OCI-LY3 (cell line): Measurements from ENCODE around the gene FEZF1.

Source experiments
- H2AFZ ChIP-seq: fragments of 200-600, 300-600 bp; shearing (Covaris generic); 2 replicates; pipeline ENCODE4 v1.6.0; 2014; ENCODE audit warnings: antibody characterized with exemption, low read depth, low read length
- H3K27ac ChIP-seq: fragments of 200-600, 300-600 bp; sonication (generic); 2 replicates; pipeline ENCODE4 v1.5.1; 2014; ENCODE audit warnings: mild to moderate bottlenecking, low read length, moderate library complexity, mixed read lengths
- H3K27me3 ChIP-seq: fragments of 200-600, 300-600 bp; sonication (generic); 2 replicates; pipeline ENCODE4 v1.6.1; 2014; ENCODE audit warnings: low read depth, low read length, mixed read lengths
- H3K36me3 ChIP-seq: fragments of 200-600, 300-600 bp; sonication (generic); replicated peaks from 2 replicates; pipeline ENCODE3; 2014; ENCODE audit warnings: low read depth, low read length, mixed read lengths
- H3K4me1 ChIP-seq: fragments of 300-600, 200-600 bp; sonication (generic); 2 replicates; pipeline ENCODE4 v1.6.1; 2014; ENCODE audit warnings: low read length, mixed read lengths
- H3K4me2 ChIP-seq: fragments of 200-600, 300-600 bp; sonication (generic); 2 replicates; pipeline ENCODE4 v1.6.1; 2014; ENCODE audit warnings: low read length, mixed read lengths
- H3K4me3 ChIP-seq: fragments of 300-600, 200-600 bp; sonication (generic); 2 replicates; pipeline ENCODE4 v1.5.1; 2014; ENCODE audit warnings: antibody characterized with exemption, mild to moderate bottlenecking, low read length, moderate library complexity
- H3K79me2 ChIP-seq: fragments of 300-600, 200-600 bp; shearing (Covaris generic); 2 replicates; pipeline ENCODE4 v1.6.1; 2014; ENCODE audit warnings: mild to moderate bottlenecking, low read length, mixed read lengths
- H3K9ac ChIP-seq: fragments of 300-600, 200-600 bp; shearing (Covaris generic); 2 replicates; pipeline ENCODE4 v1.6.0; 2014; ENCODE audit warnings: mild to moderate bottlenecking, low read length, moderate library complexity
- H3K9me3 ChIP-seq: fragments of 200-600, 300-600 bp; shearing (Covaris generic); 2 replicates; pipeline ENCODE4 v1.6.1; 2014; ENCODE audit warnings: low read length, mixed read lengths; ENCODE audit not compliant: insufficient read depth
- H4K20me1 ChIP-seq: fragments of 200-600, 300-600 bp; sonication (generic); 2 replicates; pipeline ENCODE4 v1.6.1; 2016; ENCODE audit warnings: low read length, mixed read lengths; ENCODE audit not compliant: insufficient read depth
- CTCF ChIP-seq: fragments of 200-600, 300-600 bp; sonication (generic); IDR thresholded peaks from 2 replicates; pipeline ENCODE4 v1.5.1; 2014; ENCODE audit warnings: antibody characterized with exemption, low read length, low read depth
- EZH2phosphoT487 ChIP-seq: fragments of 200-600 bp; shearing (Covaris generic); IDR thresholded peaks from 2 replicates; pipeline ENCODE4 v1.6.1; 2018; ENCODE audit warnings: antibody characterized with exemption, mixed run types, low read depth

Gene FEZF1

DNA sequence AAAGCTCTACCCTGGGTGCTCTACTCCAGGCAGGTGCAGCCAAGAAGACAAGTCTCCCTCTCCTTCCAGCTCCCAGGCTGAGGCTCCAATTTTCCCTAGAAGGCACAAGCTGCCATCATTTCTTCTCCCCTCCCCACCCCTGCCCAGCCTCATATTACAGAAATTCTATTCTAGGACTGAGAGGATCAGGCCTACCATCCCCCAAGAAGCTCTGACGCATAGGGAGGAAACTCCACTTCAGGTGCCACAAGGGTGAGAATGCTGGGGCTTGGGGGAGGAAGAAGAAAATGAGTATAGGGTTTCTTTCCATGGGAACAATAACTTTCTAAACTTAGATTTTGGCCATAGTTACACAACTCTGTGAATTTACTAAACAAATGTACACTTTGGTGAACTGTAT, 35.3 kb downstream of the FEZF1 start:
- H3K79me2 ChIP-seq: no peaks in the 10 kb centered on the region
- peaks cover 6% of the 10 kb centered on the region for H3K4me1 ChIP-seq
- no peaks in the 10 kb centered on the region for H3K9me3 ChIP-seq
- no peak overlapping the region for H3K9ac ChIP-seq
- no peak overlapping the region for H3K4me3 ChIP-seq
- H3K27me3 ChIP-seq: no peaks in the 10 kb centered on the region
- no peak overlapping the region for H2AFZ ChIP-seq
- H4K20me1 ChIP-seq: no peaks in the 10 kb centered on the region
- H3K27ac ChIP-seq: no peak overlapping the region
- no peak overlapping the region for H3K4me2 ChIP-seq
- TF ChIP-seq EZH2phosphoT487 (no peak), CTCF (no peak)
- H3K36me3 ChIP-seq: no peaks in the 10 kb centered on the region

DNA sequence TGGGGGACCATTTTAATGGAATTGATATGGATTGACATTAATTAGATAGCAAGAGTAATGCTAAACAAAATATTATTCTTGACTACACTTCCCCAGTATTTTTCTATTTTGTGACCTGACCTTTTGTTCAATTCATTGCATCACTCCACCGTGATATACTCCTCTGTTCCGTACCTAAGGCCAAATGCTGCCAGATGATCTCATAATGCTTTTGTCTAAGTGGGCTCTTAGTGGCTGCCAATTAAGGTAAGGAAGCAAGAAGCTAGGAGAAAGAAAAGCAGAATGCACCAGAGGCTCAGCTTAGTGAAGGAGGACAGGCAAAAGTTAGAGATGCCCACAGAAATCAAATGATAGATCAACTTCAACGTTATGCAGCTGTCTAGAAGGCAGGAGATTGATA, 36.4 kb downstream of the FEZF1 start:
- Histone ChIP-seq H3K4me1 (peaks cover 3% of the 10 kb centered on the region), H3K79me2 (no peaks in the 10 kb centered on the region), H3K27ac (no peak overlapping the region), H3K4me3 (no peak overlapping the region), H3K27me3 (no peaks in the 10 kb centered on the region), H3K36me3 (no peaks in the 10 kb centered on the region), H3K4me2 (no peak overlapping the region), H3K9me3 (no peaks in the 10 kb centered on the region), H3K9ac (no peak overlapping the region), H4K20me1 (no peaks in the 10 kb centered on the region), H2AFZ (no peak overlapping the region)
- TF ChIP-seq CTCF: no peak
- TF ChIP-seq EZH2phosphoT487: no peak

- no peaks in the 10 kb centered on the region for H3K4me1 ChIP-seq
- no peaks in the 10 kb centered on the region for H3K36me3 ChIP-seq
- H4K20me1 ChIP-seq: no peaks in the 10 kb centered on the region
- no peak overlapping the region for H3K27ac ChIP-seq
- no peaks in the 10 kb centered on the region for H3K9me3 ChIP-seq
- TF ChIP-seq CTCF: no peak
- no peak for TF ChIP-seq EZH2phosphoT487
- H3K27me3 ChIP-seq: no peaks in the 10 kb centered on the region
- H3K79me2 ChIP-seq: no peaks in the 10 kb centered on the region
- no peak overlapping the region for H3K9ac ChIP-seq
- H3K4me3 ChIP-seq: no peak overlapping the region
- H3K4me2 ChIP-seq: no peak overlapping the region
- H2AFZ ChIP-seq: no peak overlapping the region
Observed at GRCh38 chr7:122262246-122262645, 42.3 kb downstream of the FEZF1 start.

DNA sequence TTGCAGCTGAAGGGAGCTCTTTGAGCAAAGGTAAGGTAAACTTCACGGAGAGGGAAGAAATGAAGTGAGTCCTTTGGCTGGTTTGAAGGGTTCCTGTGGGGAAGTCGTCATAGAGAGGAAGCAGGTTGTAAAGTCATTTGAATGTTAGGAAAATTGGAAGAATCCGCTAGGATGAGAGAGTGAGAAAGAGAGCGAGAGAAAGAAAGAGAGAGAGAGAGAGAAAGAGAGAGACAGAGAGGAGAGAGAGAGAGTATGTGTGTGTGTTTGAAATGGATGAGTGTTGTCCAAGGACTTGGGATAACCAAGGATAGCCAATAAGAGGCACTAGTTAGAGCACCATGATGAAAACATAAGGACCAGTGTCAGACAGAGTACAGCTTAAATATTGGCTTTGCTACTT, 43.1 kb downstream of the FEZF1 start:
- H3K27me3 ChIP-seq: no peaks in the 10 kb centered on the region
- no peaks in the 10 kb centered on the region for H3K9me3 ChIP-seq
- H2AFZ ChIP-seq: no peak overlapping the region
- no peak overlapping the region for H3K9ac ChIP-seq
- TF ChIP-seq EZH2phosphoT487 (no peak), CTCF (no peak)
- no peak overlapping the region for H3K27ac ChIP-seq
- H3K4me2 ChIP-seq: no peak overlapping the region
- no peaks in the 10 kb centered on the region for H3K79me2 ChIP-seq
- no peak overlapping the region for H3K4me3 ChIP-seq
- H3K4me1 ChIP-seq: no peaks in the 10 kb centered on the region
- no peaks in the 10 kb centered on the region for H3K36me3 ChIP-seq
- no peaks in the 10 kb centered on the region for H4K20me1 ChIP-seq
